HG03097 (cell line): ENCODE measurements around the gene SRP72.

Experiments
- ATAC-seq: cut with Tn5 transposase; IDR thresholded peaks from one replicate; pipeline ENCODE4 v1.9.1; 2021; ENCODE audit not compliant: unreplicated experiment, low FRiP score

The SRP72 gene

GRCh38 chr4:56537147-56537546 lies 69.7 kb downstream of the SRP72 start:
- no peak for ATAC-seq

GRCh38 chr4:56540826-56541225 lies 73.4 kb downstream of the SRP72 start:
- ATAC-seq: no peak

- peak; percentile 100 for ATAC-seq
Observed at GRCh38 chr4:56544573-56545131, 77.2 kb downstream of the SRP72 start.

GRCh38 chr4:56550642-56551041 lies 83.2 kb downstream of the SRP72 start:
- ATAC-seq: no peak

- no peak for ATAC-seq
Observed at GRCh38 chr4:56551516-56551915, 84.1 kb downstream of the SRP72 start.

GRCh38 chr4:56552273-56552672 lies 84.9 kb downstream of the SRP72 start:
- ATAC-seq: no peak
